Thymus (tissue), 11 donors: ENCODE measurements around the gene PIGU. TPM values are rescaled to one million over a fixed set of nuclear protein-coding genes. Genes with fewer than 3 reads are reported as not detected.
A peak's percentile ranks its signal among the peaks of the same experiment; 100 is the strongest.

Experiments used
- DNase-seq, 9 donors: peaks; one replicate each; pipeline ENCODE4 v3.0.0-alpha.2; 2013; ENCODE audit warnings: low spot score in 9 of 9, low read depth in 6 of 9, missing footprints in 1 of 9
- H3K27ac ChIP-seq, 2 donors: one replicate each; pipeline ENCODE4 v1.5.1; 2013; ENCODE audit warnings: control low read depth in 1 of 2, low read depth in 1 of 2, low read length in 1 of 2, mild to moderate bottlenecking in 1 of 2, moderate library complexity in 1 of 2
- H3K27me3 ChIP-seq, 2 donors: one replicate each; pipeline ENCODE4 v1.5.1; 2013; ENCODE audit warnings: low read length in 1 of 2; ENCODE audit not compliant: control insufficient read depth in 2 of 2, insufficient read depth in 1 of 2
- H3K36me3 ChIP-seq, 2 donors: one replicate each; pipeline ENCODE4 v1.5.1; 2013; ENCODE audit warnings: low read length in 1 of 2, mild to moderate bottlenecking in 1 of 2, moderate library complexity in 1 of 2; ENCODE audit not compliant: control insufficient read depth in 2 of 2, insufficient read depth in 2 of 2
- H3K4me1 ChIP-seq, 2 donors: one replicate each; pipeline ENCODE4 v1.5.1; 2013; ENCODE audit warnings: low read length in 2 of 2; ENCODE audit not compliant: control insufficient read depth in 2 of 2, insufficient read depth in 2 of 2
- H3K4me3 ChIP-seq, 2 donors: one replicate each; pipeline ENCODE4 v1.5.1; 2013; ENCODE audit warnings: low read length in 2 of 2, control low read depth in 1 of 2, mild to moderate bottlenecking in 1 of 2
- H3K9me3 ChIP-seq, 2 donors: one replicate each; pipeline ENCODE4 v1.5.1; 2013; ENCODE audit warnings: low read length in 1 of 2, mild to moderate bottlenecking in 1 of 2; ENCODE audit not compliant: control insufficient read depth in 2 of 2, insufficient read depth in 1 of 2
- WGBS: extraction: QIAGEN DNeasy Blood & Tissue Kit; methylation state at CpG from one replicate; pipeline ENCODE4 v1.1.7; 2013; 5-methylcytosine and 5-hydroxymethylcytosine counted together
- polyA plus RNA-seq: library from polyadenylated mRNA; stranded (reverse); fragments of 200-250 nt; gene quantifications from one replicate; pipeline ENCODE4 v1.2.3, GENCODE V29; 2013
- total RNA-seq: library from RNA; stranded (reverse); fragments of 120-200 nt; gene quantifications from one replicate; pipeline ENCODE4 v1.2.4, GENCODE V29; 2013
- donor health status: healthy.

The PIGU gene
- total and polyA plus RNA-seq, 2 donors, result 10.0 to 15.5 TPM

DNA sequence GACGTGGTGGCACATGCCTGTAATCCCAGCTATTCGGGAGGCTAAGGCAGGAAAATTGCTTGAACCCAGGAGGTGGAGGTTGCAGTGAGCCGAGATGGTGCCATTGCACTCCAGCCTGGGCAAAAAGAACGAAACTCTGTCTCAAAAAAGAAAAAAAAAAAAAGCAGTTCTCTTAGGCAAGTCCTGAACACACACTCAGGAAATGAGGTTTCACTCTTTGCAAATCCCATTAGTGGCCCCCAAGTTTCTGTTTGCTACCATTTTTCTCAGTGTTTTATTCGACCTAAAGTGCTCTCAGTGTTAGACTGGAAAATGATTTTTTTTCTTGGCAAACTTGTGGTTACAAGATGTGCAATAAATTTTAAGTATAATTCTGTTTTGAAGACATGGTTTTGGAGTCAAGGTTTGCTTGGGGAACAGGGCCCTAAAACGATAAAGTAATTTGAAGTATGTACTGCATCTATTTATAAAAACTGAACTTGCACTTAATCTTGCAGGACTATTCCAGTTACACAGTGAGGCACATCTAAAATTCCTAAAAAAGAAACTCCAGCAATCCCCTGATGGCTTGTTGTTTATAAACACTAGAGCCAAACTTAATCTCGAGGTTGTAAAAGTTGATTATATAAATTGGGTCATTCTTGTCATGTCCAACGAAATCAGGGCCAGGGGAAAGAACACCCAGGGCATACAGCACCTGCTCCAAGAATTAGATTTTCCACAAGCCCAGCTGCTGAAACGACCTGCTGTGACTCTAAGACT lies 75.8 kb downstream of the PIGU start:
- Histone ChIP-seq H3K27ac (no peak overlapping the region), H3K36me3 (no peaks in the 10 kb centered on the region), H3K4me1 (no peaks in the 10 kb centered on the region), H3K4me3 (no peak overlapping the region), H3K27me3 (no peaks in the 10 kb centered on the region), H3K9me3 (no peaks in the 10 kb centered on the region)
- WGBS, result 70% methylated on average over 9 of the region's 9 CpGs
- no peak for DNase-seq

DNA sequence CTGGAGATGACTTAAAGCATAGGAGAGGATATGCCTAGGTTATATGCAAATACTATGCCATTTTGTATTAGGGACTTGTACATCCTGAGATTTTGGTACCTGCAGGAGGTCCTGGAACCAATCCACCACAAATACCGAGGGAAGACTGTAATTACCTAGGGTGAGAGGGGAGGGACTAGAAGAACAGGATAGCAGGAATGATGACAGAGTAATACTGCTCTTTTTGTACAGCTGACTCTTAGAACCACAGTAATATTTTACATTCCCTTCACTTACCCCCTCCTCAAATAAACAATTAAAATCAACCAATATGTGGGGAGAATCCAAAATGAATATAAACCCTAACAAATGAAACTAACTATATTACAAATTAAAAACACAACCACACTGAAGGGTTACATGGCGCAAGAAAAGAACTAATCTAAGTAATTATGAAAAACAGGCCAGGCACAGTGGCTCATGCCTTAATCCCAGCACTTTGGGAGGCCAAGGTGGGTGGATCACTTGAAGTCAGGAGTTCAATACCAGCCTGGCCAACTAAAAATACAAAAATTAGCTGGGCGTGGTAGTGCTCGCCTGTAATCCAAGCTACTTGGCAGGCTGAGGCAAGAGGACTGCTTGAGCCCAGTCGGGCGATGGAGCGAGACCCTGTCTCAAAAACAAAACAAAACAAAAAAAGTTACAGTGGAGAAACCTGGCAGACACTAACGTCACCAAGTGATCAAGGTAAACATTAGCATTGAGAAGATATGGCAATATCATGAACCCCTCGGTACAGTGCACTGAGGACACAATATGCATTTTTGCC lies 81.3 kb downstream of the PIGU start:
- Histone ChIP-seq H3K4me3 (no peak overlapping the region), H3K27ac (no peak overlapping the region)
- WGBS, result 93% methylated on average over 9 of the region's 9 CpGs

DNA sequence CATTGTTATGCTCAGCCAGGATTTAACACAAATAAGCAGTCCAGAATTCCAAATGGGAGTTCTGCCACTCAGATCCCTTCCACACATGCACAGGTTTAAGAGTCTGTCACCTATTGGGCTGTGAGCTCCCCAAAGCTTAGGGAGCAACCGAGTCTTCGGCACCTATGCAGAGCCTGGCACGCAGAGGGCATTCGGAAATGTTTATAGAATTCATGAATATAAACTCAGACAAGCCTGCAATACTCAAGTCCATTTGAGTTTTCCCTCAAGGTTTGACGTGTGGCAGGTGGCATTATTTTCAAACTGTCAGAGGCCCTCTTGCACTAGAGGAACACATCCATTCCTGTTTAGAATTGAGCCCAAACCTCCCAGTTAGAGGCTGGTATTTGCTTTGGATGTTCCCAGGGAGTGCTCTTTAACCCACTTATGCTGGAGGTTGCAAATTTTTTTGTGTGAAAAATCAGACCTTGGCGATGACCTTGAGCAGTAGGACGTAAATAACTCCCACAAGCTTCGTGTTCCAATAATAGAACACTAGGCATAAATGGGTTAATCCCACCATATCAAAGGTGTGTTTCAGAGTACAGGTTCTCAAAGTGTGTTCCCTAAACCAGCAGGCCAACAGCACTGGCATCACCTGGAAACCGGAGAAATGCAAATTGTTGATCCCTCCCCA lies 90.3 kb downstream of the PIGU start:
- 98% methylated on average over 9 of the region's 9 CpGs for WGBS
- no peak for DNase-seq
- Histone ChIP-seq H3K36me3 (peaks cover 27 to 29% of the 10 kb centered on the region in 2 donors), H3K4me3 (no peak overlapping the region), H3K4me1 (no peaks in the 10 kb centered on the region), H3K27ac (no peak overlapping the region), H3K9me3 (no peaks in the 10 kb centered on the region), H3K27me3 (no peaks in the 10 kb centered on the region)

More for the DNA sequence above, 81.3 kb downstream of the PIGU start:
- H3K9me3 ChIP-seq, result no peaks in the 10 kb centered on the region
- no peaks in the 10 kb centered on the region for H3K4me1 ChIP-seq
- no peaks in the 10 kb centered on the region for H3K36me3 ChIP-seq
- no peaks in the 10 kb centered on the region for H3K27me3 ChIP-seq
- DNase-seq, result no peak

DNA sequence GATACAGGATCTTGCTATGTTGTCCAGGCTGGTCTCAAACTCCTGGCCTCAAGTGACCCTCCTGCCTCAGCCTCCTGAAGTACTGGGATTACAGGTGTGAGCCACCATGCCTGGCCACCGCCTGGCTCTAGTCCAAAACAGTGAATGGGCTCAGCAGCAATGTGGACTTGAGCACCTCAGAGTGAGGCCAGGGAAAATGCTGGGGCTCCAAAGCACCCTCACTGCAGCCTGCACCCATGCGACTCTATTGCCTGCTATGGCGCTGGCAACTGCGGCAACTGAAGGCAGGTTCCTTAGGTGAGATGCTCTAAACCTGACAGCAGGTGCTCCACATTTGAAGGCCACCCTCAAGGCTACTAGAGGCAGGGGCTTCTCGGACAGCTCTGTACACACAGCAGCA lies 91.9 kb downstream of the PIGU start:
- no peaks in the 10 kb centered on the region for H3K9me3 ChIP-seq
- H3K36me3 ChIP-seq, result peaks cover 29 to 40% of the 10 kb centered on the region in 2 donors
- H3K4me1 ChIP-seq, result peaks cover 0 to 7% of the 10 kb centered on the region in 2 donors
- H3K27ac ChIP-seq, result no peak overlapping the region
- no peak for DNase-seq
- WGBS, result 97% methylated on average over 5 of the region's 5 CpGs
- no peaks in the 10 kb centered on the region for H3K27me3 ChIP-seq
- H3K4me3 ChIP-seq, result no peak overlapping the region

DNA sequence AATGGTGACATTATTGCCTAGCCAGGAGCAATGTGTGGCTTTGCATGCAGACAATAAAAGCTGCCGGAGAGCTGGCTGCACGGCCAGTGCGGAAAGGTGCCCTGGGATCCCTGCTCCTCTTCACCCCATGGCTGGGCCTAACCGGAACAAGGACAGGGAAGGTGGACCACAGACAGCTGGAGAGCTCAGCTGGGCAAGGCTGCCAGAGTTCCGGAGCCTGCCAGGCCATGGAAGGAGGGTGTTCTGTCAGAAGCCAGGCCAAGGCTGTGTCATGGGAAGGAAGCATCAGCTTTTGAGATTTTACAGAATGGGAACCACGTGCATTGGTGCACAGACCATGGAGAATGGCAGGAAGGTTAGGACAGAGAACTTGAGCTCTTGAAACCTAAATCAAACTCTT lies 93.3 kb downstream of the PIGU start:
- no peaks in the 10 kb centered on the region for H3K27me3 ChIP-seq
- no peak overlapping the region for H3K27ac ChIP-seq
- H3K4me1 ChIP-seq, result peaks cover 0 to 9% of the 10 kb centered on the region in 2 donors
- peaks cover 32 to 43% of the 10 kb centered on the region in 2 donors for H3K36me3 ChIP-seq
- WGBS, result 90% methylated on average over 6 of the region's 6 CpGs
- DNase-seq, result no peak
- H3K4me3 ChIP-seq, result no peak overlapping the region
- H3K9me3 ChIP-seq, result no peaks in the 10 kb centered on the region

DNA sequence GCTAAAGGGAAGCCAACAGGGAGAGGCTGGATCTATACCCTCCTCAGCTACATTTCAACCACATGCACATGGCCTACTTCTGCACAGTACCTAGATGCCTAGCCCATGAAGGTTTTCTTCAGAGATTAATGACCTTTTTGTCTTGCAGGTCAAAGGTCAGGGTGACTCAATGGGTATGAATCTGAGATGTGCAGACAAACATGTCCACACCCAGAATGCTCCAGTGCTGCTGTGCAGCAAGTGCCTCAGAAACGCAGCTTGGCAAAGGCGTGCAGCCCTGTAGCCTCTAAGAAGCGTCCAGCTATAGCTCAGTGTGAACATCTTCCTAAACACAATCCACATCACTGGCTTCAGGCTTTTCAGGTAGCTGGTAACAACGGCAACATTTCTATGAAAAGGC lies 94.0 kb downstream of the PIGU start:
- Histone ChIP-seq H3K36me3 (peaks cover 31 to 46% of the 10 kb centered on the region in 2 donors), H3K4me3 (no peak overlapping the region), H3K27ac (no peak overlapping the region), H3K4me1 (peaks cover 0 to 9% of the 10 kb centered on the region in 2 donors), H3K27me3 (no peaks in the 10 kb centered on the region), H3K9me3 (no peaks in the 10 kb centered on the region)
- WGBS, result over 99% methylated on average over 4 of the region's 4 CpGs
- no peak for DNase-seq

DNA sequence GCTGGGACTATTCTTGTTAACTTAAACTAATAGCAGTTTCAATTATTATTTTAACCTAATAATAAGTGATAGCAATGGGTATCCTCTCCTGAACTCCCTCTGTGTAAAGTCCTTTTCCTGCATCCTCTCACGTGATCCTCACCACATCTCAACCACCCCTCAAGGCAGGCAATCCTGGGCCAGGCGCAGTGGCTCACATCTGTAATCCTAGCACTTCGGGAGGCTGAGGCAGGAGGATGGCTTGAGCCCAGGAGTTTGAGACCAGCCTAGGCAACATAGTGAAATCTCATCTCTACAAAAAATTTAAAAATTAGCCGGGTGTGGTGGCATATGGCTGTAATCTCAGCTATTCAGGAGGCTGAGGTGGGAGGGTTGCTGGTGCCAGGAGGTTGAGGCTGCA lies 94.7 kb downstream of the PIGU start:
- Histone ChIP-seq H3K9me3 (no peaks in the 10 kb centered on the region), H3K4me3 (no peak overlapping the region), H3K36me3 (peaks cover 30 to 46% of the 10 kb centered on the region in 2 donors), H3K4me1 (peaks cover 0 to 9% of the 10 kb centered on the region in 2 donors), H3K27ac (no peak overlapping the region), H3K27me3 (no peaks in the 10 kb centered on the region)
- 96% methylated on average over 4 of the region's 4 CpGs for WGBS
- no peak for DNase-seq

DNA sequence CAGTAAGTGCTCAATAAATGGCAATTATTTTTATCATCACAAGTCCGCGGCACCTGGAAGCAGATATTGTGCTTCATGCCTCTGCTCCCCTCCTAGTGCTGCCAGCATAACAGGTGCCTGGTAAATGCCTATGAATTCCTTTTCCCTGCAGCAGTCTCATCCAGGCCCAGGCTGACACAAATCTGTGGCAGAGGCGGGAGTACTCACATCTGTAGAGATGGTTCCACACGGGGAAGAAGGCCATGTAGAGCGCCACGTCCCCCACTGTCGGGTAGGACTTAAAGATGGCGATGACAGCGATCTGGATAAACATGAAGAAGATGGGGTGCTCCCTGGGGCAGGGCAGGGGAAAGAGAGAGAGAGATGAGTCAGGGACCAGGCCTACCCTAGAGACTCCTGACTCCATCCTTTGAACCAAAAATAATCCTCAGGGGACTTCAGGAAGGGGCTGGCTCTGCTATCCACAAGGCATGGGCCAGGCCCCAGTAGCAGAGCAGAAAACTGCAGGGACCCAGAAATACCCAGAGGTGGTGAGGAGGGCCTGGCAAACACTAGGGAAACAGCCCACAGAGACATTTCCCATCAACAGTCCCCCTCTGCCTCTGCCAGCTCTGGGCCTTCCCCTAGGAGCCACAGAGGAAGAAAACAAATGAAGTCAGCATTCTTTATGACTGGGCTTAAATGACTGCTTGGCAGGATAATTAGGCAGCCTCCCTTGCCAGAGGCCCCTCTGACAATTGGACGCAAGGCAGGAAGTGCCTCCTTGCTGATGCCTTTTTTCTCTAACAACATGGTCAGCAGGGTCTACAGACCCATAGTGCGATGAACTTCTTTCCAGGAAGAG lies 95.3 kb downstream of the PIGU start:
- Histone ChIP-seq H3K4me3 (no peak overlapping the region), H3K36me3 (peaks cover 24 to 40% of the 10 kb centered on the region in 2 donors), H3K27me3 (no peaks in the 10 kb centered on the region), H3K4me1 (peaks cover 0 to 9% of the 10 kb centered on the region in 2 donors), H3K9me3 (no peaks in the 10 kb centered on the region), H3K27ac (peak overlapping the region in 1 of 2 donors; percentile 36)
- no peak for DNase-seq
- 96% methylated on average over 11 of the region's 11 CpGs for WGBS
